AG09319 (cell line): ENCODE data around the gene ASTN2.

Source experiments
- DNase-seq: peaks from one replicate; pipeline ENCODE4 v3.0.0-alpha.2; 2010; ENCODE audit warnings: low read depth; ENCODE audit errors: extremely low read depth
- CTCF ChIP-seq: IDR thresholded peaks from 2 replicates; pipeline ENCODE4 v1.5.1; 2011; ENCODE audit warnings: low read depth, mild to moderate bottlenecking, inconsistent platforms, low read length, moderate library complexity

ASTN2 gene

DNA sequence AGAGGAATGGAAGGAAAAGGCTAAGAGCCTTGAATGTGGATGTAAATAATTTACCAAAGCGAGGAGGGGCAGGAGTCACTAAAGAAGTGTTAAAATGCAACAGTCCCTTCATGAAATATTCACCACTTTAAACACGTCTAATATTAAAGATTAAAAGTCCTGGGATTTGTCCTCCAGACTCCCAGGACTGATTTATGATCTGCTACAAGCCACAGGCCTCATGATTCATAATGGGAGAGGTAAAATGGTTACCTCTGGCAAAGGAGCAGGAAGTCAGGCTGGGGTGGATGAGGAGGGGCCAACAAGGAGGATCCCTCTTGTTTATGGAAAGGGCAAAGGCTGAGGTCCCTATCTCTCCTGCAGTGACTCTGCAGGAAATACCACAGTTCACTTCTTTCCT lies 435.4 kb downstream of the ASTN2 start:
- DNase-seq: no peak
- no peak for TF ChIP-seq CTCF

GRCh38 chr9:116978155-116978554 lies 436.7 kb downstream of the ASTN2 start:
- no peak for DNase-seq
- TF ChIP-seq CTCF: no peak

DNA sequence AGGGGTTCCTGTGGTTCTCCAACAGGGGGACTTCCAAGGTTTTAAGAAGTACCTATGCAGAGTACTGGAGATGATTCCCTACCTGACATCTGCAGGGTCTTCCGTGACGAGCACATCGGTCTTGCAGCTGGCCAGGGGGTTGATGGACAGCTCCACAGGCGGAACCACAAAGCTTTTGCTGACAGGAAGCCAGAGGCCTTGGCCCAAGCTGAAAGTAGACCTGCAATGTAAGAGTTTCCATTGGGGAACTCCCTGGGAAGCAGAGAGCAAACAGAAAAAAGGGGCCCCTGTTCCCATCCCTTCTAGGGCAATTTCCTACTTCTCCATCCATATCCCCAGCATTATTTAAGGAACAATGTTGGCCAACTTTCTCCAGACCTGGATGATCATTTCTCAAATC lies 439.7 kb downstream of the ASTN2 start:
- no peak for DNase-seq
- no peak for TF ChIP-seq CTCF

DNA sequence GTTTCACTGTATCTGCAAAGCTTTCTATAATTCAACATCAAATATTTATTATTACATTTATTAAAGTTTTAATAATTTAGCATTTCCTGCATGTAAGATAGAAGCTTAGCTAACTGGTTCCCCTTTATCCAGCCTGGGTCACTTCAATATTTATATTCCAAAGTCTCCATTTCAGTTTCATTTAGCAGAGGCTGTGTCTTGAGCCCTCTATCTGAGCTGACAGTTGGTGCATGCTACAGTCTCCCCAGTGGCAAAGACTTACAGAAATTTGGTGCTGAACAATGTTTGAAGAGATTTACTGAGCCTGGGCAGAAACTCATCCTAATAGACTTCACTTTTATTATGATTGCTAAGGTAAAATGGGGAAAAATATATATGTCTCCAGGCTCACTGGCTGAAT lies 448.7 kb downstream of the ASTN2 start:
- no peak for TF ChIP-seq CTCF
- DNase-seq: no peak

DNA sequence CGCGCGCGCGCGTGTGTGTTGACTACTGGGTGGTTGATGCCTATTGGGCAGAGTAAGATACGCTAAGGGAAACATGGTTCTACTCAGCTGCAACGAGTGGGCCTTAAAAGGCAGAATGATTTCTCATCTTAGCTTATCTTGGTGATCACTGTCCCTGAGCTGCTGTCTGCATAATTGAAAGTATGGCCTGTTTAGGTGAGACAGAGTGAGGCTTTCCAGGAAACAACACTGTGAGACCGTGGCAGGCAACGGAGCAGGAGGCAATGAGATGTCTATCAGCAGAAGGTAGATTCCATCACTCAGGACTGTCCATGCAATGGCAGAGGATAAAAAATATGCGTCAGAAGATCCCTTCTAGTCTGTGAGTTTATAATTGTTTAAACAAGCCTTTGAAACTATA lies 450.6 kb downstream of the ASTN2 start:
- no peak for TF ChIP-seq CTCF
- DNase-seq: no peak

DNA sequence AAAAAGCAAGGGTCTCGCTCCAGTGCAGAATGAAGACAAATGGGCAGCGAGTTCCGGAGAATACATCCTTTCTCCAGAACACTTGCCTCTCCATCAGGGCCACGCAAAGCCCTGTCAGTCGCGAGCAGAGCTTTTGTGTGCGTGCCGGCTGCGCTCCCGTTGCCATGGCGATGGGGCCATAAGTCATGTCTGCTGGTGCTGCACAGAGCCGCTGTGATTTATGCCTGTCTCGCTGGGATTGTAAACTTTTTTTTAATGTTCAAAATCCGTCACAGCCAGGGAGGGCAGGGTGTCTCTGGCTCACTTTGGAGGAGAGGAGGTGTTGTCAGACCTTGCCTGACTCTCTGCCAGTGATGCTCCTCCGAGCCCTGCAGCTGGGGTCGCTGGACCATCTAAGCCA lies 455.0 kb downstream of the ASTN2 start:
- no peak for DNase-seq
- no peak for TF ChIP-seq CTCF

DNA sequence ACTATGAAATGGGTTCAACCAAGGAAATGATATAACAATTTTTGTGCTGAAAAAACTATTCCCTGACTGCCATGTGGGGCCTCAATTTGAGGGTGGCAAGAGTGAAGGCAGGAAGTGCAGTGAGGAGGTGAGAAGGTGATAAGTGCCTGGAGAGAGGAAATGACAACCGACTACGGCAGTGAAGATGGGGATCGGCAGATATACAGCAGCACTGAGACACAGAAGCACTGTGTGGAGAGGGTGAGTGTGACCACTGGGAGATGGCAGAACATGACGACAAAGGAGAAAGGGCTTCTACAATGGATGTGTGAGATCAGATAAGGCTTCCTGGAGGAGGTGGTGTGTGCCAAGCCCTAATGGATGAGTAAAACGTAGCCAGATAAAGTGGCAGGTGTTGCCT lies 456.0 kb downstream of the ASTN2 start:
- TF ChIP-seq CTCF: no peak
- DNase-seq: no peak
